Psoas muscle (tissue), 8 donors: Measurements from ENCODE around the gene HTR4. TPM values are rescaled to one million over a fixed set of nuclear protein-coding genes. Genes with fewer than 3 reads are reported as not detected.

Experiments used
- ATAC-seq, 4 donors: fragments of 200-7000 bp; cut with Tn5 transposase; one replicate each; pipeline ENCODE4 v1.9.1; 2020; ENCODE audit warnings: moderate library complexity in 3 of 4, mild to moderate bottlenecking in 2 of 4
- DNase-seq, 2 donors: peaks; one replicate each; pipeline ENCODE4 v3.0.0-alpha.2; 2020
- H3K27ac ChIP-seq: fragments of 200-600 bp; one replicate; pipeline ENCODE4 v1.8.0; 2022
- H3K27me3 ChIP-seq, 3 donors: fragments of 200-600 bp in 1 of 3; one replicate each; pipeline versions ENCODE4 v1.6.1 to v1.8.0; 2013 to 2022; ENCODE audit warnings: low read length in 2 of 3, mild to moderate bottlenecking in 2 of 3, moderate library complexity in 1 of 3; ENCODE audit not compliant: insufficient read depth in 3 of 3
- H3K36me3 ChIP-seq, 2 donors: fragments of 200-600 bp in 1 of 2; one replicate each; pipeline versions ENCODE4 v1.6.1 to v1.8.0; 2013 to 2022; ENCODE audit warnings: low read depth in 1 of 2, mild to moderate bottlenecking in 1 of 2, moderate library complexity in 1 of 2; ENCODE audit not compliant: insufficient read depth in 1 of 2
- H3K4me1 ChIP-seq: fragments of 200-600 bp; one replicate; pipeline ENCODE4 v1.8.0; 2022
- H3K4me3 ChIP-seq: fragments of 200-600 bp; one replicate; pipeline ENCODE4 v1.8.0; 2022; ENCODE audit warnings: mild to moderate bottlenecking
- H3K9me3 ChIP-seq: fragments of 200-600 bp; one replicate; pipeline ENCODE4 v1.8.0; 2022
- CTCF ChIP-seq: fragments of 200-600 bp; IDR thresholded peaks from one replicate; pipeline ENCODE4 v1.8.0; 2022; ENCODE audit warnings: antibody characterized with exemption
- WGBS, 3 donors: extraction: QIAGEN DNeasy Blood & Tissue Kit; methylation state at CpG; one replicate each; pipeline versions ENCODE4 v1.1.6 to v1.1.7; 2013; 5-methylcytosine and 5-hydroxymethylcytosine counted together
- intact Hi-C, 2 donors: fragments of 100-400 bp; cut with DNase I; formaldehyde crosslinking; loops; one replicate each; pipeline versions ENCODE4 v1.11.0 to v1.14.2; 2022
- polyA plus RNA-seq, 3 donors: library from polyadenylated mRNA; stranded (reverse); fragments of 200-250 nt; gene quantifications; one replicate each; pipeline ENCODE4 v1.2.3, GENCODE V29; 2013
- total RNA-seq, 4 donors: library from RNA; stranded (reverse); fragmentation: NEBNext Ultra II Directional in 2 of 4; extraction: Animal tissue kit (Norgen Biotek cat#: 25700) in 2 of 4; gene quantifications; one replicate each; pipeline versions ENCODE4 v1.2.1 to v1.2.4, GENCODE V29; 2021 to 2023
- donor health status: healthy with polysubstance abuse.
- donor health status: DM: no; HTN: no; CAD: no; lungs with moderate emphysema.
- donor health status: Bipolar disorder and iron deficiency.
- donor health status: healthy.
- donor health status: DM: yes; HTN: yes; CAD: no.
- donor health status: DM: no; HTN: no; CAD: no.
- donor health status: DM: no; HTN: no; CAD: no.
- donor health status: DM: yes; HTN: yes; CAD: no.

HTR4 gene
- total and polyA plus RNA-seq, 7 donors: 0.01 to 0.46 (median 0.17) TPM; not detected in 3

- Histone ChIP-seq H3K27ac (no peak overlapping the region), H3K27me3 (no peaks in the 10 kb centered on the region), H3K4me3 (no peak overlapping the region), H3K9me3 (no peaks in the 10 kb centered on the region), H3K4me1 (peaks cover 4% of the 10 kb centered on the region), H3K36me3 (peaks cover 2 to 21% of the 10 kb centered on the region in 2 donors)
- TF ChIP-seq CTCF: no peak
- DNase-seq (no peak), ATAC-seq (no peak)
- 69 to 77% (median 70%) methylated on average over 2 of the region's 2 CpGs for WGBS, 3 donors
- intact Hi-C loops: loop anchor here (5.0 to 10.0 kb wide), 3 partner anchors 588 to 671 kb away; no protein-coding TSS in a partner anchor
Measured at GRCh38 chr5:148446611-148447010, 207.7 kb downstream of the HTR4 start.

DNA sequence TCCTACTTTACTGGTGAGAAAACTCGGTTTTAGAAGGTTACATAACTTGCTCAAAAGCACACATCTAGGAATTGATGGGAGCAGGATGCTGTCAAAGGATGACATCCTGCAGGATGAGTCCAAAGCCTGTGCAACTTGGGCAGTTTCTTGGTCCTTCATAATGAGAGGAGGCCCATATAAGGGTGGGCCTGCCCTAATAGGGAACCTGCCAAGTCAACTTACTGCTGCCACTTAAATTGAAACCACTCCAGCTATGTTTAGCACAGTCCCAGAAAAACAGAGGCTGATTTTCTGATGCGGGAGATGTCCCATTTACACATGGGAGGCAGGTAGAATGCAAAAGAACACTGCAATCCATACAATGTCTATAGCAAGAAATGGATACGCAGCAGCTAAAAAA is 208.7 kb downstream of the HTR4 start:
- intact Hi-C loops: loop anchor here (2.0 to 10.0 kb wide), 4 partner anchors 285 to 672 kb away; no protein-coding TSS in a partner anchor
- Histone ChIP-seq H3K4me1 (peaks cover 4% of the 10 kb centered on the region), H3K9me3 (no peaks in the 10 kb centered on the region), H3K4me3 (no peak overlapping the region), H3K36me3 (peaks cover 2 to 31% of the 10 kb centered on the region in 2 donors), H3K27ac (no peak overlapping the region), H3K27me3 (no peaks in the 10 kb centered on the region)
- DNase-seq: no peak
- 57 to 92% (median 82%) methylated on average over 3 of the region's 3 CpGs for WGBS, 3 donors
- no peak for ATAC-seq
- TF ChIP-seq CTCF: no peak

GRCh38 chr5:148443998-148444397 is 210.3 kb downstream of the HTR4 start:
- DNase-seq (no peak), ATAC-seq (peak; percentile 74 to 96 (median 86))
- Histone ChIP-seq H3K27ac (no peak overlapping the region), H3K36me3 (peaks cover 5 to 47% of the 10 kb centered on the region in 2 donors), H3K9me3 (no peaks in the 10 kb centered on the region), H3K27me3 (no peaks in the 10 kb centered on the region), H3K4me3 (no peak overlapping the region), H3K4me1 (peaks cover 4% of the 10 kb centered on the region)
- 21 to 28% (median 22%) methylated on average over 5 of the region's 5 CpGs for WGBS, 3 donors
- intact Hi-C loops: loop anchor here (2.0 to 10.0 kb wide), 2 partner anchors 287 to 591 kb away; no protein-coding TSS in a partner anchor
- TF ChIP-seq CTCF: peak; percentile 80

- no peak for TF ChIP-seq CTCF
- Histone ChIP-seq H3K4me3 (no peak overlapping the region), H3K27ac (no peak overlapping the region), H3K36me3 (peaks cover 5 to 55% of the 10 kb centered on the region in 2 donors), H3K4me1 (peaks cover 4% of the 10 kb centered on the region), H3K27me3 (no peaks in the 10 kb centered on the region), H3K9me3 (no peaks in the 10 kb centered on the region)
- ATAC-seq: peak in 2 of 4 donors; percentile 14
- intact Hi-C loops: loop anchor here in 1 of 2 donors (10.0 kb wide), 1 partner anchor 592 kb away; no protein-coding TSS in a partner anchor
- DNase-seq: no peak
- 43 to 64% (median 54%) methylated on average over 1 of the region's 1 CpG for WGBS, 3 donors
Measured at GRCh38 chr5:148443241-148443640, 211.1 kb downstream of the HTR4 start.

DNA sequence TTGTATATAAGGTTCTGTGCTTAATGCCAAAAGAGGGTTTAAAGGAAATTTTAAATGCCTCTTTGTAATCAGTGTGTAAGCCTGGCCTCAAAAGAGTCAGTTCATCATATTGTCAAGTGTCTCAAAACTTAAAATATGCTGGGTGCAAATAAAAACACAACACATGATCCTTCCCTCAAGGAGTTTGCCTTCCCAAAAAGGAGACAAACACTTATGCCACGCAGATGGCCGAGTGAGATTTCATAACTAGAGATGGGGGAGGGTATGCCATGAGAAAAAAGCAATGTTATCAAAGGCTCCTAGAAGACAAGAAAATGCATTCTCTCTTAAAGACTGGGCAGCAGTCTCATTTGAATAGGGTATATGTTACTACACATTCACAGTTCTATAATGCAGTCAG is 215.4 kb downstream of the HTR4 start:
- no peak for ATAC-seq
- intact Hi-C loops: no loop called here
- 77 to 95% (median 81%) methylated on average over 2 of the region's 2 CpGs for WGBS, 3 donors
- no peak for DNase-seq
- Histone ChIP-seq H3K4me3 (no peak overlapping the region), H3K27ac (no peak overlapping the region), H3K36me3 (peaks cover 5 to 98% of the 10 kb centered on the region in 2 donors), H3K27me3 (no peaks in the 10 kb centered on the region), H3K4me1 (no peaks in the 10 kb centered on the region), H3K9me3 (no peaks in the 10 kb centered on the region)
- TF ChIP-seq CTCF: no peak
